HepG2 (cell line): ENCODE results near the gene SF3B6. TPM values are rescaled to one million over a fixed set of nuclear protein-coding genes. Genes with fewer than 3 reads are reported as not detected.

Experiments used
- ADNP ChIP-seq: sonication (generic); formaldehyde crosslinking; IDR thresholded peaks from 2 replicates; pipeline ENCODE4 v1.4.0; 2020; ENCODE audit warnings: missing genetic modification reagents
- CREB1 ChIP-seq, 2 experiments: fragments of 450-650 bp in 1 of 2; IDR thresholded peaks; 2 replicates each; pipeline ENCODE4 v1.6.1; 2016 to 2017; ENCODE audit warnings: control low read depth in 1 of 2, mild to moderate bottlenecking in 1 of 2, missing compliant biosample characterization in 1 of 2, missing genetic modification characterization in 1 of 2
- FUBP1 ChIP-seq: sonication (generic); formaldehyde crosslinking; IDR thresholded peaks from 2 replicates; pipeline ENCODE4 v1.5.1; 2020; ENCODE audit warnings: missing genetic modification reagents, mild to moderate bottlenecking, borderline replicate concordance
- HMG20B ChIP-seq: conservative IDR thresholded peaks from 2 replicates; pipeline ENCODE4 v1.6.1; 2016; ENCODE audit warnings: missing genetic modification reagents, missing compliant biosample characterization
- NFE2 ChIP-seq: sonication (generic); formaldehyde crosslinking; IDR thresholded peaks from 2 replicates; pipeline ENCODE4 v1.4.0; 2020; ENCODE audit warnings: missing genetic modification reagents
- POGK ChIP-seq: sonication (generic); formaldehyde crosslinking; conservative IDR thresholded peaks from 2 replicates; pipeline ENCODE4 v1.8.0; 2022; ENCODE audit warnings: mild to moderate bottlenecking, moderate library complexity, missing genetic modification reagents
- RBFOX2 ChIP-seq: fragments of 200-400 bp; formaldehyde crosslinking; IDR thresholded peaks from 2 replicates; pipeline ENCODE4 v1.6.1; 2017; ENCODE audit warnings: low read depth, mild to moderate bottlenecking, low read length
- SOX6 ChIP-seq, 2 experiments: fragments of 450-650 bp in 1 of 2; sonication (generic) in 1 of 2; formaldehyde crosslinking in 1 of 2; IDR thresholded peaks; 2 replicates each; pipeline versions ENCODE4 v1.4.0 to v1.6.1; 2017 to 2020; ENCODE audit warnings: antibody characterized with exemption in 1 of 2, mild to moderate bottlenecking in 1 of 2, missing genetic modification reagents in 1 of 2
- SUZ12 ChIP-seq: fragments of 150-350 bp; IDR thresholded peaks from 2 replicates; pipeline ENCODE4 v1.6.1; 2014; ENCODE audit warnings: low read depth, low read length
- THAP7 ChIP-seq: sonication (generic); formaldehyde crosslinking; IDR thresholded peaks from 2 replicates; pipeline ENCODE4 v1.8.1; 2023; ENCODE audit warnings: mild to moderate bottlenecking, missing genetic modification reagents
- TRIM24 ChIP-seq: sonication (generic); formaldehyde crosslinking; IDR thresholded peaks from 2 replicates; pipeline ENCODE4 v1.8.0; 2022; ENCODE audit warnings: mild to moderate bottlenecking, missing genetic modification reagents
- XRCC5 ChIP-seq: fragments of 200-400 bp; formaldehyde crosslinking; optimal IDR thresholded peaks from 2 replicates; pipeline ENCODE3; 2017; ENCODE audit warnings: mild to moderate bottlenecking, low read length
- ZBTB39 ChIP-seq: sonication (generic); formaldehyde crosslinking; IDR thresholded peaks from 2 replicates; pipeline ENCODE4 v1.5.0; 2020; ENCODE audit warnings: missing genetic modification reagents
- ZFP1 ChIP-seq: IDR thresholded peaks from 2 replicates; pipeline ENCODE4 v1.6.1; 2016
- ZNF317 ChIP-seq: sonication (generic); formaldehyde crosslinking; IDR thresholded peaks from 2 replicates; pipeline ENCODE4 v1.5.0; 2020; ENCODE audit warnings: mild to moderate bottlenecking, missing genetic modification reagents
- ZNF333 ChIP-seq: sonication (generic); formaldehyde crosslinking; IDR thresholded peaks from 2 replicates; pipeline ENCODE4 v1.4.0; 2020; ENCODE audit warnings: mild to moderate bottlenecking, missing genetic modification reagents, borderline replicate concordance
- ZNF335 ChIP-seq: sonication (generic); formaldehyde crosslinking; IDR thresholded peaks from 2 replicates; pipeline ENCODE4 v1.4.0; 2020; ENCODE audit warnings: missing genetic modification reagents
- ZNF484 ChIP-seq: sonication (generic); formaldehyde crosslinking; IDR thresholded peaks from 2 replicates; pipeline ENCODE4 v1.5.1; 2020; ENCODE audit warnings: mild to moderate bottlenecking, low read depth, missing genetic modification reagents, borderline replicate concordance
- ZNF597 ChIP-seq: sonication (generic); formaldehyde crosslinking; IDR thresholded peaks from 2 replicates; pipeline ENCODE4 v1.5.0; 2020; ENCODE audit warnings: missing genetic modification reagents
- ZNF607 ChIP-seq: sonication (generic); formaldehyde crosslinking; IDR thresholded peaks from 2 replicates; pipeline ENCODE4 v1.5.1; 2020; ENCODE audit warnings: missing genetic modification reagents, mild to moderate bottlenecking, borderline replicate concordance
- ZNF777 ChIP-seq: sonication (generic); formaldehyde crosslinking; IDR thresholded peaks from 2 replicates; pipeline ENCODE4 v1.4.0; 2020; ENCODE audit warnings: missing genetic modification reagents
- ZSCAN29 ChIP-seq: sonication (generic); formaldehyde crosslinking; conservative IDR thresholded peaks from 2 replicates; pipeline ENCODE4 v1.4.0; 2020; ENCODE audit warnings: mild to moderate bottlenecking, missing genetic modification reagents
- polyA plus RNA-seq, 8 experiments: library from polyadenylated mRNA; depleted of rRNA in 3 of 8; stranded (reverse) in 7 of 8; unstranded in 1 of 8; fragments of >200 nt; fragmentation: Illumina TruSeq in 4 of 8; extraction: Trizol in 4 of 8; gene quantifications; 2 replicates each; pipeline versions ENCODE4 v1.2.1 to v1.2.3, GENCODE V29; 2011 to 2016; ENCODE audit warnings: low read depth in 4 of 8, missing spikeins in 1 of 8, mixed read lengths in 1 of 8; ENCODE audit not compliant: insufficient read depth in 1 of 8
- total RNA-seq, 5 experiments: library from RNA; depleted of rRNA; stranded (reverse); fragments of >200 nt; fragmentation: Illumina TruSeq; extraction: Trizol; gene quantifications; 2 replicates each; pipeline ENCODE4 v1.2.3, GENCODE V29; 2016; ENCODE audit warnings: low read depth in 1 of 5

The SF3B6 gene
- total and polyA plus RNA-seq, 2 of the 13 experiments (the other 11 are each of a cell fraction or from before 2014, with no cell fraction given): 177 to 182 TPM

GRCh38 chr2:24123195-24123921, 47.2 kb upstream of the SF3B6 start, which contains the start of the genes FAM228B and PFN4 (continued):
- no peak for TF ChIP-seq SOX6 (IDR thresholded peaks at IDR 0.05)
- TF ChIP-seq SOX6 (CRISPR knock-in tag; IDR thresholded peaks at IDR 0.05): peak; percentile 41; the same call in 1 of the 2 replicates
- 0 out of 2 replicates have a peak, but pooled peaks have one; percentile 6 for TF ChIP-seq ZNF317
- TF ChIP-seq ZSCAN29 (CRISPR knock-in tag): no peak; the same call in 1 of the 2 replicates
- no peak for TF ChIP-seq TRIM24 (CRISPR knock-in tag)
- peak; percentile 83 for TF ChIP-seq ZNF333
- TF ChIP-seq ZNF597 (CRISPR knock-in tag): no peak
- no peak for TF ChIP-seq SUZ12
- no peak for TF ChIP-seq ADNP (CRISPR knock-in tag)
- TF ChIP-seq CREB1 (IDR thresholded peaks at IDR 0.05): no peak
- TF ChIP-seq CREB1 (CRISPR knock-in tag; IDR thresholded peaks at IDR 0.05): no peak
- TF ChIP-seq NFE2 (CRISPR knock-in tag): no peak
- peak; percentile 92; the same call in 1 of the 2 replicates for TF ChIP-seq POGK (CRISPR knock-in tag)
- TF ChIP-seq ZNF335 (CRISPR knock-in tag): no peak
- TF ChIP-seq THAP7 (CRISPR knock-in tag): no peak
- peak; percentile 77; the same call in 1 of the 2 replicates for TF ChIP-seq ZNF607
- peak; percentile 47; the same call in 1 of the 2 replicates for TF ChIP-seq ZNF484 (CRISPR knock-in tag)
- TF ChIP-seq HMG20B (CRISPR knock-in tag): no peak
- TF ChIP-seq XRCC5: peak; percentile 38
- TF ChIP-seq FUBP1 (CRISPR knock-in tag): no peak
- peak; percentile 99 for TF ChIP-seq ZNF777
- no peak for TF ChIP-seq ZFP1
- peak; percentile 93; the same call in 1 of the 2 replicates for TF ChIP-seq ZBTB39 (CRISPR knock-in tag)
- peak; percentile 95 for TF ChIP-seq RBFOX2
